SK-N-SH (cell line): ENCODE results near the gene PDIA6. TPM values are rescaled to one million over a fixed set of nuclear protein-coding genes. Genes with fewer than 3 reads are reported as not detected.
A peak's percentile ranks its signal among the peaks of the same experiment; 100 is the strongest.

Source experiments
- CTCF ChIA-PET: fragments of 300-600, 350-600 bp; formaldehyde crosslinking; extraction: SDS; loops from one replicate; lab custom pipeline; 2021; lab: Yijun Ruan, JAX
- POLR2A ChIA-PET: fragments of 350-600 bp; sonication (Branson Sonifier 250); formaldehyde crosslinking; extraction: SDS; loops from one replicate; lab custom pipeline; 2020; ENCODE audit warnings: antibody characterized with exemption, inconsistent platforms; lab: Yijun Ruan, JAX
- DNase-seq: peaks from one replicate; pipeline ENCODE4 v3.0.0; 2012
- H2AFZ ChIP-seq: fragments of 200-600 bp; sonication (generic); 2 replicates; pipeline ENCODE4 v1.8.1; 2016; ENCODE audit warnings: antibody characterized with exemption, mild to moderate bottlenecking, low read depth
- H3F3A ChIP-seq: fragments of 200-600 bp; sonication (generic); replicated peaks from 2 replicates; pipeline ENCODE3; 2016; ENCODE audit warnings: antibody characterized with exemption, mild to moderate bottlenecking; ENCODE audit not compliant: insufficient read depth
- H3K27ac ChIP-seq, 2 experiments: fragments of 200-500 bp in 1 of 2; fragments of 200-600 bp in 1 of 2; sonication (Bioruptor generic) in 1 of 2; sonication (generic), shearing (Covaris generic) in 1 of 2; 2 replicates each; pipeline versions ENCODE4 v1.5.1 to v1.6.1; 2014 to 2016; ENCODE audit warnings: low read depth in 2 of 2, inconsistent platforms in 1 of 2, low read length in 1 of 2, mild to moderate bottlenecking in 1 of 2, mixed read lengths in 1 of 2
- H3K27me3 ChIP-seq: fragments of 200-600 bp; sonication (generic), shearing (Covaris generic); 2 replicates; pipeline ENCODE4 v1.6.1; 2016; ENCODE audit warnings: mixed run types; ENCODE audit not compliant: insufficient read depth
- H3K36me3 ChIP-seq, 2 experiments: fragments of 200-500 bp in 1 of 2; fragments of 200-600 bp in 1 of 2; sonication (Bioruptor generic) in 1 of 2; sonication (generic) in 1 of 2; replicated peaks in 1 of 2; 2 replicates each; pipeline versions ENCODE3 to v1.5.1; 2014 to 2016; ENCODE audit warnings: low read length in 1 of 2, mild to moderate bottlenecking in 1 of 2; ENCODE audit not compliant: insufficient read depth in 2 of 2, control insufficient read depth in 1 of 2
- H3K4me1 ChIP-seq, 2 experiments: fragments of 200-500 bp in 1 of 2; fragments of 200-600 bp in 1 of 2; sonication (Bioruptor generic) in 1 of 2; sonication (generic), shearing (Covaris generic) in 1 of 2; 2 replicates each; pipeline versions ENCODE4 v1.5.1 to v1.6.1; 2014 to 2016; ENCODE audit warnings: low read depth in 1 of 2, low read length in 1 of 2, mixed run types in 1 of 2; ENCODE audit not compliant: insufficient read depth in 2 of 2, control insufficient read depth in 1 of 2
- H3K4me2 ChIP-seq: fragments of 200-600 bp; sonication (generic), shearing (Covaris generic); 2 replicates; pipeline ENCODE4 v1.6.1; 2017; ENCODE audit warnings: mixed run types
- H3K4me3 ChIP-seq, 2 experiments: fragments of 200-500 bp in 1 of 2; fragments of 200-600 bp in 1 of 2; sonication (Bioruptor generic) in 1 of 2; sonication (generic), shearing (Covaris generic) in 1 of 2; 2 replicates each; pipeline versions ENCODE4 v1.5.1 to v1.8.1; 2014 to 2016; ENCODE audit warnings: low read depth in 2 of 2, inconsistent platforms in 1 of 2, low read length in 1 of 2, mild to moderate bottlenecking in 1 of 2, mixed read lengths in 1 of 2, moderate library complexity in 1 of 2
- H3K79me2 ChIP-seq: fragments of 200-600 bp; sonication (generic); 2 replicates; pipeline ENCODE4 v1.8.1; 2017; ENCODE audit warnings: mild to moderate bottlenecking; ENCODE audit not compliant: insufficient read depth
- H3K9ac ChIP-seq: fragments of 200-600 bp; sonication (generic); 2 replicates; pipeline ENCODE4 v1.6.1; 2017; ENCODE audit warnings: mixed run types
- H3K9me2 ChIP-seq: fragments of 200-600 bp; sonication (generic); 2 replicates; pipeline ENCODE4 v1.6.1; 2017; ENCODE audit warnings: mixed run types
- H3K9me3 ChIP-seq: fragments of 200-600 bp; sonication (generic); 2 replicates; pipeline ENCODE4 v1.6.1; 2017; ENCODE audit warnings: mixed run types, mild to moderate bottlenecking, moderate library complexity
- H4K20me1 ChIP-seq: fragments of 200-600 bp; sonication (generic); 2 replicates; pipeline ENCODE4 v1.6.1; 2017; ENCODE audit warnings: mild to moderate bottlenecking, mixed run types; ENCODE audit not compliant: insufficient read depth
- CHD2 ChIP-seq: fragments of 150-350 bp; IDR thresholded peaks from 2 replicates; pipeline ENCODE4 v1.6.1; 2018; ENCODE audit warnings: low read length; ENCODE audit not compliant: partially characterized antibody
- EZH2phosphoT487 ChIP-seq: fragments of 200-600 bp; sonication (generic); IDR thresholded peaks from 2 replicates; pipeline ENCODE4 v1.6.1; 2017; ENCODE audit warnings: low read depth, mixed run types, mild to moderate bottlenecking, antibody characterized with exemption, moderate library complexity, borderline replicate concordance
- FOSL2 ChIP-seq: IDR thresholded peaks from 2 replicates; pipeline ENCODE4 v1.4.0; 2012; ENCODE audit warnings: low read depth, mild to moderate bottlenecking, moderate library complexity, borderline replicate concordance
- FOXJ3 ChIP-seq: sonication (generic); formaldehyde crosslinking; IDR thresholded peaks from 2 replicates; pipeline ENCODE4 v1.5.1; 2020; ENCODE audit warnings: mild to moderate bottlenecking, missing genetic modification reagents
- FOXM1 ChIP-seq: IDR thresholded peaks from 2 replicates; pipeline ENCODE4 v1.4.0; 2012; ENCODE audit warnings: low read depth, mild to moderate bottlenecking
- GATA2 ChIP-seq: sonication (generic); formaldehyde crosslinking; IDR thresholded peaks from 2 replicates; pipeline ENCODE4 v1.5.0; 2020; ENCODE audit warnings: mild to moderate bottlenecking, missing genetic modification reagents
- MXI1 ChIP-seq: IDR thresholded peaks from 2 replicates; pipeline ENCODE4 v1.6.1; 2012; ENCODE audit warnings: mild to moderate bottlenecking, low read depth, low read length, improper control_type of control experiment
- PBX3 ChIP-seq: IDR thresholded peaks from 2 replicates; pipeline ENCODE4; 2012
- RFX5 ChIP-seq: IDR thresholded peaks from 2 replicates; pipeline ENCODE4 v1.6.1; 2012; ENCODE audit warnings: mild to moderate bottlenecking, improper control_type of control experiment, low read length
- SIN3A ChIP-seq: IDR thresholded peaks from 2 replicates; pipeline ENCODE4 v1.6.1; 2012; ENCODE audit warnings: low read depth, mild to moderate bottlenecking, low read length, moderate library complexity, borderline replicate concordance
- TAF1 ChIP-seq: IDR thresholded peaks from 2 replicates; pipeline ENCODE4 v1.6.1; 2012; ENCODE audit warnings: low read depth, mild to moderate bottlenecking, low read length, moderate library complexity, borderline replicate concordance
- TCF12 ChIP-seq: IDR thresholded peaks from 2 replicates; pipeline ENCODE4 v1.4.0; 2012
- TEAD4 ChIP-seq: IDR thresholded peaks from 2 replicates; pipeline ENCODE4 v1.4.0; 2012; ENCODE audit warnings: mild to moderate bottlenecking, borderline replicate concordance; ENCODE audit not compliant: insufficient read depth
- YY1 ChIP-seq: IDR thresholded peaks from 2 replicates; pipeline ENCODE4 v1.4.0; 2012; ENCODE audit warnings: low read depth, mild to moderate bottlenecking
- WGBS: methylation state at CpG from one replicate; pipeline ENCODE4 v1.1.6; 2017; ENCODE audit warnings: low lambda C conversion rate; 5-methylcytosine and 5-hydroxymethylcytosine counted together
- polyA plus RNA-seq, 3 experiments: library from polyadenylated mRNA; depleted of rRNA; stranded (reverse); fragments of >200 nt; gene quantifications; 2 replicates each; pipeline ENCODE4 v1.2.3, GENCODE V29; 2012
- TF ChIP-seq, protein P1 (sequence below): IDR thresholded peaks from 2 replicates; pipeline ENCODE4 v1.6.1; 2012; ENCODE audit warnings: mild to moderate bottlenecking, low read depth, low read length, moderate library complexity

Gene PDIA6
- polyA plus RNA-seq, 1 of the 3 experiments (the other 2 are of a cell fraction) = 325 TPM

- H3K4me2 ChIP-seq = no peak overlapping the region
- no peaks in the 10 kb centered on the region for H3K9me3 ChIP-seq
- TF ChIP-seq GATA2 (CRISPR knock-in tag) (peak; percentile 29; the same call in 1 of the 2 replicates), YY1 (no peak)
- CTCF ChIA-PET = interaction anchor here (0.6 to 5.5 kb wide), 2 partner anchors 18 to 29 kb away, joined by 3 to 36 read pairs; no protein-coding TSS in a partner anchor
- H3K9me2 ChIP-seq = no peaks in the 10 kb centered on the region
- no peak overlapping the region for H3K9ac ChIP-seq
- no peak overlapping the region for H2AFZ ChIP-seq
- no peaks in the 10 kb centered on the region for H4K20me1 ChIP-seq
- POLR2A ChIA-PET = no interaction called here
- H3K4me3 ChIP-seq = no peak overlapping the region
- DNase-seq = no peak
- 83% methylated on average over 8 of the region's 8 CpGs for WGBS
- H3K27me3 ChIP-seq = no peaks in the 10 kb centered on the region
- no peaks in the 10 kb centered on the region for H3F3A ChIP-seq
- H3K4me1 ChIP-seq = peaks cover 0 to 5% of the 10 kb centered on the region in 2 experiments; a peak in 1 of 4 replicates
- no peak overlapping the region for H3K27ac ChIP-seq
- H3K36me3 ChIP-seq = no peaks in the 10 kb centered on the region
- H3K79me2 ChIP-seq = no peaks in the 10 kb centered on the region
Observed at GRCh38 chr2:10860814-10861325, 48.3 kb upstream of the PDIA6 start.

- Histone ChIP-seq H3K36me3 (no peaks in the 10 kb centered on the region), H2AFZ (no peak overlapping the region), H3K79me2 (no peaks in the 10 kb centered on the region), H3K4me3 (no peak overlapping the region), H3F3A (no peaks in the 10 kb centered on the region), H3K9me2 (no peaks in the 10 kb centered on the region), H3K4me1 (peaks cover 0 to 5% of the 10 kb centered on the region in 2 experiments; a peak in 1 of 4 replicates), H3K9ac (no peak overlapping the region), H3K27me3 (no peaks in the 10 kb centered on the region), H4K20me1 (no peaks in the 10 kb centered on the region), H3K27ac (no peak overlapping the region), H3K4me2 (no peak overlapping the region), H3K9me3 (no peaks in the 10 kb centered on the region)
- CTCF ChIA-PET = interaction anchor here (5.5 kb wide), 1 partner anchor 29 kb away, joined by 36 read pairs; no protein-coding TSS in a partner anchor
- 66% methylated on average over 13 of the region's 13 CpGs for WGBS
- DNase-seq = no peak
- POLR2A ChIA-PET = no interaction called here
- TF ChIP-seq, protein P1, sequence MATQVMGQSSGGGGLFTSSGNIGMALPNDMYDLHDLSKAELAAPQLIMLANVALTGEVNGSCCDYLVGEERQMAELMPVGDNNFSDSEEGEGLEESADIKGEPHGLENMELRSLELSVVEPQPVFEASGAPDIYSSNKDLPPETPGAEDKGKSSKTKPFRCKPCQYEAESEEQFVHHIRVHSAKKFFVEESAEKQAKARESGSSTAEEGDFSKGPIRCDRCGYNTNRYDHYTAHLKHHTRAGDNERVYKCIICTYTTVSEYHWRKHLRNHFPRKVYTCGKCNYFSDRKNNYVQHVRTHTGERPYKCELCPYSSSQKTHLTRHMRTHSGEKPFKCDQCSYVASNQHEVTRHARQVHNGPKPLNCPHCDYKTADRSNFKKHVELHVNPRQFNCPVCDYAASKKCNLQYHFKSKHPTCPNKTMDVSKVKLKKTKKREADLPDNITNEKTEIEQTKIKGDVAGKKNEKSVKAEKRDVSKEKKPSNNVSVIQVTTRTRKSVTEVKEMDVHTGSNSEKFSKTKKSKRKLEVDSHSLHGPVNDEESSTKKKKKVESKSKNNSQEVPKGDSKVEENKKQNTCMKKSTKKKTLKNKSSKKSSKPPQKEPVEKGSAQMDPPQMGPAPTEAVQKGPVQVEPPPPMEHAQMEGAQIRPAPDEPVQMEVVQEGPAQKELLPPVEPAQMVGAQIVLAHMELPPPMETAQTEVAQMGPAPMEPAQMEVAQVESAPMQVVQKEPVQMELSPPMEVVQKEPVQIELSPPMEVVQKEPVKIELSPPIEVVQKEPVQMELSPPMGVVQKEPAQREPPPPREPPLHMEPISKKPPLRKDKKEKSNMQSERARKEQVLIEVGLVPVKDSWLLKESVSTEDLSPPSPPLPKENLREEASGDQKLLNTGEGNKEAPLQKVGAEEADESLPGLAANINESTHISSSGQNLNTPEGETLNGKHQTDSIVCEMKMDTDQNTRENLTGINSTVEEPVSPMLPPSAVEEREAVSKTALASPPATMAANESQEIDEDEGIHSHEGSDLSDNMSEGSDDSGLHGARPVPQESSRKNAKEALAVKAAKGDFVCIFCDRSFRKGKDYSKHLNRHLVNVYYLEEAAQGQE = peak; percentile 82
- TF ChIP-seq EZH2phosphoT487 = no peak
- TF ChIP-seq, all 33 proteins: peak for 1
Observed at GRCh38 chr2:10860081-10860813, 47.7 kb upstream of the PDIA6 start.

- 76% methylated on average over 6 of the region's 6 CpGs for WGBS
- POLR2A ChIA-PET = no interaction called here
- no peaks in the 10 kb centered on the region for H3F3A ChIP-seq
- TF ChIP-seq EZH2phosphoT487 (no peak), RFX5 (no peak), FOSL2 (no peak), FOXM1 (no peak), MXI1 (no peak), FOXJ3 (CRISPR knock-in tag) (no peak), YY1 (no peak), TEAD4 (no peak), PBX3 (no peak), TCF12 (no peak), CHD2 (no peak), SIN3A (no peak), TAF1 (no peak)
Observed at GRCh38 chr2:10859278-10859677, 46.7 kb upstream of the PDIA6 start.

More at GRCh38 chr2:10859278-10859677, 46.7 kb upstream of the PDIA6 start:
- no peak overlapping the region for H2AFZ ChIP-seq
- H3K9ac ChIP-seq = no peak overlapping the region
- H3K4me3 ChIP-seq = no peak overlapping the region
- H3K27ac ChIP-seq = no peak overlapping the region
- no peaks in the 10 kb centered on the region for H3K36me3 ChIP-seq
- no peaks in the 10 kb centered on the region for H3K9me2 ChIP-seq
- CTCF ChIA-PET = interaction anchor here (5.5 kb wide), 1 partner anchor 28 kb away, joined by 36 read pairs; no protein-coding TSS in a partner anchor
- no peak for DNase-seq
- no peak overlapping the region for H3K4me2 ChIP-seq
- peaks cover 0 to 2% of the 10 kb centered on the region in 2 experiments; a peak in 1 of 4 replicates for H3K4me1 ChIP-seq
- H3K79me2 ChIP-seq = no peaks in the 10 kb centered on the region
- H3K9me3 ChIP-seq = no peaks in the 10 kb centered on the region
- H3K27me3 ChIP-seq = no peaks in the 10 kb centered on the region
- no peaks in the 10 kb centered on the region for H4K20me1 ChIP-seq
